GM12892 (cell line): ENCODE measurements around the gene TAS1R3.

Experiments used
- POLR2A ChIP-seq: IDR thresholded peaks from 2 replicates; pipeline ENCODE4 v1.6.1; 2011; ENCODE audit warnings: low read depth, low read length, control low read depth
- POLR2AphosphoS5 ChIP-seq: IDR thresholded peaks from 2 replicates; pipeline ENCODE4 v1.6.1; 2011; ENCODE audit warnings: low read depth, low read length, control low read depth
- TAF1 ChIP-seq: IDR thresholded peaks from 2 replicates; pipeline ENCODE4 v1.6.1; 2011; ENCODE audit warnings: low read depth, mild to moderate bottlenecking, control low read depth, low read length, borderline replicate concordance

DNA sequence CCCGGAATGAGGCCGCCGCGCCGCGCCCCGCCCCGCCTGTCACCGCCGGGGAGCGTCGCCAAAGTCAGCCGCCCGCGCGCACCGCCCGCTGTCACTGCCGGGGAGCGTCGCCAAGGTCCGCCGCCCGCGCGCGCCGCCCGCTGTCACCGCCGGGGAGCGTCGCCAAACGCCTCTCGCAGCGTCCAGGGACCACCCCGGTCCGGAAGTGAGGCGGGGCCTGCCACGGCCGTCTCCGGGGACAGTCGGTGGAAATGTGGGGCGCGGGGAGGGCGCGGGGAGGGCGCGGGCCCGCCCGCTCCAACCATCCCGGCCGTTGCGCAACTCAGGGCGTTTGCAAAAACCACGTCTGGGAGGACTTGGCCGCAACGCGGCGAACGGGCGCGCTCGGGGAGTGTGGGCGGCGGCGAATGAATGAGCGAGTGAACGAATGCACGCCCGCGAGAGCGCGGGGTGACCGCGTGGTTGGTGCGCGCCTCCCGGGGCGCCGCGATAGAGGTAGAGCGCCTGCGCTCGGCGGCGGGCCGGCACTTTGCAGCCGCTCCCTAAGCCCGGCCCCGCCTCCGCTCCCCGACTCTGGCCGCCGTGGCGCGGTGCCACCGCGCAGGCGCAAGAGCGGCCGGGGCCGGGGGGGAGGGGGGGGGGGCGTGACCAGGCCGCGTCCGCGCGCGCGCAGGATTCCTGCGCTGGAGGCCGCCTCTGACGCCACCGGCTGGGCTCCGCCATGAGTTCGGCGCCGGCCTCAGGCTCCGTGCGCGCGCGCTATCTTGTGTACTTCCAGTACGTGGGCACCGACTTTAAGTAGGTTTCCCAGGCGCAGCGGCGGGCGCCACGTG, 22.9 kb upstream of the TAS1R3 start, which contains the start of the genes ACAP3 and PUSL1:
- TF ChIP-seq POLR2AphosphoS5 (0 out of 2 replicates have a peak, but pooled peaks have one; percentile 37), TAF1 (no peak), POLR2A (no peak; the same call in 1 of the 2 replicates)
